ENCODE data around the gene COQ3. TPM values are rescaled to one million over a fixed set of nuclear protein-coding genes. Genes with fewer than 3 reads are reported as not detected.
A peak's percentile ranks its signal among the peaks of the same experiment; 100 is the strongest.

COQ3 gene
- total RNA-seq, 1 experiment from 2014 or later: 7.7 TPM

GRCh38 chr6:99425647-99426450 lies 31.9 kb upstream of the COQ3 start:
- Mint-ChIP-seq H3K4me3 (ENCODE audit: unreplicated experiment) (peak overlapping the region; percentile 88), H3K36me3 (ENCODE audit: insufficient read depth, unreplicated experiment) (peaks cover 46% of the 10 kb centered on the region), H3K27ac (ENCODE audit: low read depth, unreplicated experiment) (peak overlapping the region; percentile 99), H3K27me3 (ENCODE audit: insufficient read depth, unreplicated experiment) (no peaks in the 10 kb centered on the region), H3K4me1 (ENCODE audit: insufficient read depth, unreplicated experiment) (peaks cover 35% of the 10 kb centered on the region), H3K9me3 (ENCODE audit: unreplicated experiment) (no peaks in the 10 kb centered on the region)
- DNase-seq (ENCODE audit: unreplicated experiment): peak; percentile 94
- TF ChIP-seq CTCF (IDR thresholded peaks at IDR 0.05; ENCODE audit: unreplicated experiment): peak; percentile 38
- intact Hi-C loops (cut with micrococcal nuclease): loop anchor here (1.0 to 10.0 kb wide), 4 partner anchors 33 to 481 kb away; partner anchors contain the start of gene FBXL4
- POLR2A ChIA-PET: interaction anchor here (0.7 to 3.4 kb wide), 19 partner anchors 8 to 162 kb away, joined by 3 to 48 read pairs (median 4); partner anchors contain the start of genes CCNC, COQ3 and FAXC
- CTCF ChIA-PET: interaction anchor here (0.6 to 2.1 kb wide), 16 partner anchors 9 to 1077 kb away, joined by 3 to 11 read pairs (median 4); no protein-coding TSS in a partner anchor
- BruUV-seq (replicated peaks): no TSS peak

- peak; percentile 99 for DNase-seq (ENCODE audit: unreplicated experiment)
- Mint-ChIP-seq H3K27ac (ENCODE audit: low read depth, unreplicated experiment) (peak within 1 kb of the TSS; percentile 99), H3K9me3 (ENCODE audit: unreplicated experiment) (no peaks in the 10 kb centered on the region), H3K36me3 (ENCODE audit: insufficient read depth, unreplicated experiment) (peaks cover 42% of the 10 kb centered on the region), H3K4me3 (ENCODE audit: unreplicated experiment) (peak within 1 kb of the TSS; percentile 88), H3K27me3 (ENCODE audit: insufficient read depth, unreplicated experiment) (no peaks in the 10 kb centered on the region), H3K4me1 (ENCODE audit: insufficient read depth, unreplicated experiment) (peaks cover 38% of the 10 kb centered on the region)
- no peak for TF ChIP-seq CTCF (IDR thresholded peaks at IDR 0.05; ENCODE audit: unreplicated experiment)
- intact Hi-C loops (cut with micrococcal nuclease): loop anchor here (1.0 to 10.0 kb wide), 4 partner anchors 32 to 480 kb away; partner anchors contain the start of gene FBXL4
- ChIA-PET POLR2A (interaction anchor here (0.6 to 3.4 kb wide), 22 partner anchors 8 to 386 kb away, joined by 3 to 48 read pairs (median 4); partner anchors contain the start of genes CCNC, COQ3 and FAXC), CTCF (interaction anchor here (0.5 to 2.1 kb wide), 7 partner anchors 10 to 102 kb away, joined by 3 to 11 read pairs (median 8); no protein-coding TSS in a partner anchor)
- BruUV-seq (replicated peaks): TSS peak; percentile 55
Measured at GRCh38 chr6:99424761-99425646, 31.0 kb upstream of the COQ3 start, which contains the start of gene PNISR. Gene PNISR, minus strand, starts transcription at chr6:99425308. Its CDS starts 10,649 bp downstream, at chr6:99414659.

- no peak for DNase-seq (ENCODE audit: unreplicated experiment)
- Mint-ChIP-seq H3K9me3 (ENCODE audit: unreplicated experiment) (no peaks in the 10 kb centered on the region), H3K27ac (ENCODE audit: low read depth, unreplicated experiment) (peak overlapping the region; percentile 99), H3K36me3 (ENCODE audit: insufficient read depth, unreplicated experiment) (peaks cover 42% of the 10 kb centered on the region), H3K4me3 (ENCODE audit: unreplicated experiment) (peak overlapping the region; percentile 88), H3K4me1 (ENCODE audit: insufficient read depth, unreplicated experiment) (peaks cover 41% of the 10 kb centered on the region), H3K27me3 (ENCODE audit: insufficient read depth, unreplicated experiment) (no peaks in the 10 kb centered on the region)
- ChIA-PET POLR2A (interaction anchor here (0.6 to 3.4 kb wide), 13 partner anchors 8 to 387 kb away, joined by 3 to 48 read pairs (median 4); partner anchors contain the start of genes CCNC, COQ3 and FAXC), CTCF (interaction anchor here (0.7 to 2.0 kb wide), 3 partner anchors 28 to 354 kb away, joined by 3 to 5 read pairs (median 4); no protein-coding TSS in a partner anchor)
- no TSS peak for BruUV-seq (replicated peaks)
- intact Hi-C loops (cut with micrococcal nuclease): loop anchor here (2.0 to 10.0 kb wide), 2 partner anchors 31 to 479 kb away; partner anchors contain the start of gene FBXL4
- no peak for TF ChIP-seq CTCF (IDR thresholded peaks at IDR 0.05; ENCODE audit: unreplicated experiment)
Measured at GRCh38 chr6:99424022-99424421, 30.0 kb upstream of the COQ3 start.

All from MCF 10A (cell line).